Left renal cortex interstitium (tissue), 4 donors: ENCODE data around the gene KCNMB2. TPM values are rescaled to one million over a fixed set of nuclear protein-coding genes. Genes with fewer than 3 reads are reported as not detected.

Experiments
- DNase-seq, 4 donors: peaks; one replicate each; pipeline ENCODE4 v3.0.0-alpha.2; 2013; ENCODE audit warnings: low read depth in 4 of 4, low spot score in 2 of 4, missing footprints in 1 of 4
- polyA plus RNA-seq, 4 donors: library from polyadenylated mRNA; unstranded; fragments of 120-200 nt; gene quantifications; one replicate each; pipeline ENCODE4 v1.2.1, GENCODE V29; 2013; ENCODE audit not compliant: insufficient read length in 4 of 4

Gene KCNMB2
- polyA plus RNA-seq, 4 donors, result 22.5 to 32.0 (median 29.9) TPM

GRCh38 chr3:178634975-178635374 lies 98.7 kb downstream of the KCNMB2 start:
- DNase-seq, result no peak

GRCh38 chr3:178637802-178638201 lies 101.6 kb downstream of the KCNMB2 start:
- no peak for DNase-seq

- DNase-seq, result no peak
Observed at GRCh38 chr3:178645503-178645902, 109.3 kb downstream of the KCNMB2 start.

GRCh38 chr3:178646186-178646862 lies 110.1 kb downstream of the KCNMB2 start:
- DNase-seq, result no peak

- no peak for DNase-seq
Observed at GRCh38 chr3:178655488-178655887, 119.3 kb downstream of the KCNMB2 start.

GRCh38 chr3:178658694-178659325 lies 122.6 kb downstream of the KCNMB2 start:
- no peak for DNase-seq

GRCh38 chr3:178663201-178663934 lies 127.1 kb downstream of the KCNMB2 start:
- DNase-seq, result no peak

- DNase-seq, result no peak
Observed at GRCh38 chr3:178665747-178666146, 129.5 kb downstream of the KCNMB2 start.

- DNase-seq, result no peak
Observed at GRCh38 chr3:178669022-178669601, 132.9 kb downstream of the KCNMB2 start.

GRCh38 chr3:178669758-178670157 lies 133.5 kb downstream of the KCNMB2 start:
- no peak for DNase-seq

- DNase-seq, result no peak
Observed at GRCh38 chr3:178671377-178671776, 135.1 kb downstream of the KCNMB2 start.

- DNase-seq, result no peak
Observed at GRCh38 chr3:178671791-178672190, 135.6 kb downstream of the KCNMB2 start.

GRCh38 chr3:178672275-178672674 lies 136.0 kb downstream of the KCNMB2 start:
- DNase-seq, result no peak

- no peak for DNase-seq
Observed at GRCh38 chr3:178673529-178673928, 137.3 kb downstream of the KCNMB2 start.

- no peak for DNase-seq
Observed at GRCh38 chr3:178676077-178676476, 139.8 kb downstream of the KCNMB2 start.

- DNase-seq, result no peak
Observed at GRCh38 chr3:178676942-178677790, 140.9 kb downstream of the KCNMB2 start.

GRCh38 chr3:178677961-178678360 lies 141.7 kb downstream of the KCNMB2 start:
- DNase-seq, result no peak

GRCh38 chr3:178680037-178680436 lies 143.8 kb downstream of the KCNMB2 start:
- no peak for DNase-seq

GRCh38 chr3:178680489-178680888 lies 144.3 kb downstream of the KCNMB2 start:
- no peak for DNase-seq

GRCh38 chr3:178684881-178685590 lies 148.8 kb downstream of the KCNMB2 start:
- DNase-seq, result no peak
